ENCODE data around the gene SOX6. TPM values are rescaled to one million over a fixed set of nuclear protein-coding genes. Genes with fewer than 3 reads are reported as not detected.

The SOX6 gene
- polyA plus RNA-seq, 1 of the 3 experiments (the other 2 are of a cell fraction): 0.03 TPM

DNA sequence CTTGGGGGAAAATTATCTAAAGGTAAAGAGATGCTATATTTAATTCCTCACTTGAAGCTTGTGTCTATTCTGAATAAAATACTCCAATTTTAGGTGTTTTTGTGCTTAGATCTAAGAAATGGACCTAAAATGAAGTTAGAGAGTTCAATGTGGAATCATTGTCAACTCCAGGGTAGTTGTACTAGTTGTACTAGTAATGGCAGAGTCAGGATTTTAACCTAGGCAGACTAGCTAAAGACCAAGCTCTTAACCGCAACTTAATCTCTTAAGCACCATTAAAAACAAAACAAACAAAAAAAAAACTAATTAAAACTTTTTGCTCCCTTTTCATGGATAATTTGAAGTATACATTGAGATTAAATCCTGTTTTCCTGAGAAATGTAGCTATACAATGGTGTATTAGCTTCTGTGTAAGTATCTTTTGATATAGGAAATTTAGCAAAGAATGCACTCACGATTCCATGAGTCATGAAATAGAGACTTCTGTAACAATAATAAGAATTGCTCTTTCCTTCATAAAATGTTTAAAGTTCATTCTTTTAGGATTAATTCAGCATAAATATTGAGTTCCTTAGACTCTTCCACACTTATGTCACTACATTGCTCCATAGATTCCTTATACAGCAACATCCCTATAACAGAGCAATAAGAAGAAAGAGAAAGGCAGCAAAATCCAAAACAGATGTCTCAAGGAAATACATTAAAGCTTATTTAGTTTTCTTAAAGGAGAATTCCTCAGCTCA, 26.5 kb upstream of the SOX6 start:
- H3F3A ChIP-seq (replicated peaks; ENCODE audit: insufficient read depth): peaks cover 8% of the 10 kb centered on the region
- no peaks in the 10 kb centered on the region for H3K79me2 ChIP-seq (ENCODE audit: insufficient read depth)
- 59% methylated on average over 2 of the region's 2 CpGs for WGBS (ENCODE audit: low lambda C conversion rate)
- H3K4me2 ChIP-seq: no peak overlapping the region
- H3K9me3 ChIP-seq: no peaks in the 10 kb centered on the region
- DNase-seq: no peak
- no peak overlapping the region for H2AFZ ChIP-seq (ENCODE audit: low read depth)
- H3K27ac ChIP-seq (ENCODE audit: low read depth in 2 of 2, low read length in 1 of 2): peak overlapping the region in 1 of 2 experiments; percentile 37; a peak in 3 of 4 replicates
- TF ChIP-seq GATA2 (CRISPR knock-in tag; IDR thresholded peaks at IDR 0.05): no peak
- TF ChIP-seq, protein P1, sequence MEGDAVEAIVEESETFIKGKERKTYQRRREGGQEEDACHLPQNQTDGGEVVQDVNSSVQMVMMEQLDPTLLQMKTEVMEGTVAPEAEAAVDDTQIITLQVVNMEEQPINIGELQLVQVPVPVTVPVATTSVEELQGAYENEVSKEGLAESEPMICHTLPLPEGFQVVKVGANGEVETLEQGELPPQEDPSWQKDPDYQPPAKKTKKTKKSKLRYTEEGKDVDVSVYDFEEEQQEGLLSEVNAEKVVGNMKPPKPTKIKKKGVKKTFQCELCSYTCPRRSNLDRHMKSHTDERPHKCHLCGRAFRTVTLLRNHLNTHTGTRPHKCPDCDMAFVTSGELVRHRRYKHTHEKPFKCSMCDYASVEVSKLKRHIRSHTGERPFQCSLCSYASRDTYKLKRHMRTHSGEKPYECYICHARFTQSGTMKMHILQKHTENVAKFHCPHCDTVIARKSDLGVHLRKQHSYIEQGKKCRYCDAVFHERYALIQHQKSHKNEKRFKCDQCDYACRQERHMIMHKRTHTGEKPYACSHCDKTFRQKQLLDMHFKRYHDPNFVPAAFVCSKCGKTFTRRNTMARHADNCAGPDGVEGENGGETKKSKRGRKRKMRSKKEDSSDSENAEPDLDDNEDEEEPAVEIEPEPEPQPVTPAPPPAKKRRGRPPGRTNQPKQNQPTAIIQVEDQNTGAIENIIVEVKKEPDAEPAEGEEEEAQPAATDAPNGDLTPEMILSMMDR (IDR thresholded peaks at IDR 0.05): no peak
- no peak for TF ChIP-seq EP300 (IDR thresholded peaks at IDR 0.05; ENCODE audit: borderline replicate concordance in 1 of 2, low read depth in 1 of 2, low read length in 1 of 2)
- TF ChIP-seq NRF1 (IDR thresholded peaks at IDR 0.05; ENCODE audit: low read depth, low read length): no peak
- TF ChIP-seq FOSL2 (IDR thresholded peaks at IDR 0.05; ENCODE audit: borderline replicate concordance, low read depth): no peak
- TF ChIP-seq, protein P2, sequence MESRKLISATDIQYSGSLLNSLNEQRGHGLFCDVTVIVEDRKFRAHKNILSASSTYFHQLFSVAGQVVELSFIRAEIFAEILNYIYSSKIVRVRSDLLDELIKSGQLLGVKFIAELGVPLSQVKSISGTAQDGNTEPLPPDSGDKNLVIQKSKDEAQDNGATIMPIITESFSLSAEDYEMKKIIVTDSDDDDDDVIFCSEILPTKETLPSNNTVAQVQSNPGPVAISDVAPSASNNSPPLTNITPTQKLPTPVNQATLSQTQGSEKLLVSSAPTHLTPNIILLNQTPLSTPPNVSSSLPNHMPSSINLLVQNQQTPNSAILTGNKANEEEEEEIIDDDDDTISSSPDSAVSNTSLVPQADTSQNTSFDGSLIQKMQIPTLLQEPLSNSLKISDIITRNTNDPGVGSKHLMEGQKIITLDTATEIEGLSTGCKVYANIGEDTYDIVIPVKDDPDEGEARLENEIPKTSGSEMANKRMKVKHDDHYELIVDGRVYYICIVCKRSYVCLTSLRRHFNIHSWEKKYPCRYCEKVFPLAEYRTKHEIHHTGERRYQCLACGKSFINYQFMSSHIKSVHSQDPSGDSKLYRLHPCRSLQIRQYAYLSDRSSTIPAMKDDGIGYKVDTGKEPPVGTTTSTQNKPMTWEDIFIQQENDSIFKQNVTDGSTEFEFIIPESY (IDR thresholded peaks at IDR 0.05; ENCODE audit: borderline replicate concordance, low read depth): no peak
- TF ChIP-seq, protein P3, sequence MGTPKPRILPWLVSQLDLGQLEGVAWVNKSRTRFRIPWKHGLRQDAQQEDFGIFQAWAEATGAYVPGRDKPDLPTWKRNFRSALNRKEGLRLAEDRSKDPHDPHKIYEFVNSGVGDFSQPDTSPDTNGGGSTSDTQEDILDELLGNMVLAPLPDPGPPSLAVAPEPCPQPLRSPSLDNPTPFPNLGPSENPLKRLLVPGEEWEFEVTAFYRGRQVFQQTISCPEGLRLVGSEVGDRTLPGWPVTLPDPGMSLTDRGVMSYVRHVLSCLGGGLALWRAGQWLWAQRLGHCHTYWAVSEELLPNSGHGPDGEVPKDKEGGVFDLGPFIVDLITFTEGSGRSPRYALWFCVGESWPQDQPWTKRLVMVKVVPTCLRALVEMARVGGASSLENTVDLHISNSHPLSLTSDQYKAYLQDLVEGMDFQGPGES (IDR thresholded peaks at IDR 0.05; ENCODE audit: low read depth, low read length): no peak
- no peak for TF ChIP-seq TAF1 (IDR thresholded peaks at IDR 0.05; ENCODE audit: borderline replicate concordance, low read depth, low read length)
- TF ChIP-seq ELF1 (IDR thresholded peaks at IDR 0.05): no peak
- TF ChIP-seq, protein P4, sequence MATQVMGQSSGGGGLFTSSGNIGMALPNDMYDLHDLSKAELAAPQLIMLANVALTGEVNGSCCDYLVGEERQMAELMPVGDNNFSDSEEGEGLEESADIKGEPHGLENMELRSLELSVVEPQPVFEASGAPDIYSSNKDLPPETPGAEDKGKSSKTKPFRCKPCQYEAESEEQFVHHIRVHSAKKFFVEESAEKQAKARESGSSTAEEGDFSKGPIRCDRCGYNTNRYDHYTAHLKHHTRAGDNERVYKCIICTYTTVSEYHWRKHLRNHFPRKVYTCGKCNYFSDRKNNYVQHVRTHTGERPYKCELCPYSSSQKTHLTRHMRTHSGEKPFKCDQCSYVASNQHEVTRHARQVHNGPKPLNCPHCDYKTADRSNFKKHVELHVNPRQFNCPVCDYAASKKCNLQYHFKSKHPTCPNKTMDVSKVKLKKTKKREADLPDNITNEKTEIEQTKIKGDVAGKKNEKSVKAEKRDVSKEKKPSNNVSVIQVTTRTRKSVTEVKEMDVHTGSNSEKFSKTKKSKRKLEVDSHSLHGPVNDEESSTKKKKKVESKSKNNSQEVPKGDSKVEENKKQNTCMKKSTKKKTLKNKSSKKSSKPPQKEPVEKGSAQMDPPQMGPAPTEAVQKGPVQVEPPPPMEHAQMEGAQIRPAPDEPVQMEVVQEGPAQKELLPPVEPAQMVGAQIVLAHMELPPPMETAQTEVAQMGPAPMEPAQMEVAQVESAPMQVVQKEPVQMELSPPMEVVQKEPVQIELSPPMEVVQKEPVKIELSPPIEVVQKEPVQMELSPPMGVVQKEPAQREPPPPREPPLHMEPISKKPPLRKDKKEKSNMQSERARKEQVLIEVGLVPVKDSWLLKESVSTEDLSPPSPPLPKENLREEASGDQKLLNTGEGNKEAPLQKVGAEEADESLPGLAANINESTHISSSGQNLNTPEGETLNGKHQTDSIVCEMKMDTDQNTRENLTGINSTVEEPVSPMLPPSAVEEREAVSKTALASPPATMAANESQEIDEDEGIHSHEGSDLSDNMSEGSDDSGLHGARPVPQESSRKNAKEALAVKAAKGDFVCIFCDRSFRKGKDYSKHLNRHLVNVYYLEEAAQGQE (IDR thresholded peaks at IDR 0.05; ENCODE audit: low read depth, low read length): no peak
- TF ChIP-seq MXI1 (IDR thresholded peaks at IDR 0.05; ENCODE audit: low read depth, low read length): no peak
- TF ChIP-seq, protein P5, sequence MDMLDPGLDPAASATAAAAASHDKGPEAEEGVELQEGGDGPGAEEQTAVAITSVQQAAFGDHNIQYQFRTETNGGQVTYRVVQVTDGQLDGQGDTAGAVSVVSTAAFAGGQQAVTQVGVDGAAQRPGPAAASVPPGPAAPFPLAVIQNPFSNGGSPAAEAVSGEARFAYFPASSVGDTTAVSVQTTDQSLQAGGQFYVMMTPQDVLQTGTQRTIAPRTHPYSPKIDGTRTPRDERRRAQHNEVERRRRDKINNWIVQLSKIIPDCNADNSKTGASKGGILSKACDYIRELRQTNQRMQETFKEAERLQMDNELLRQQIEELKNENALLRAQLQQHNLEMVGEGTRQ (IDR thresholded peaks at IDR 0.05; ENCODE audit: borderline replicate concordance, low read depth, low read length): no peak
- TF ChIP-seq POLR2AphosphoS5 (IDR thresholded peaks at IDR 0.05; ENCODE audit: low read depth, low read length): no peak
- no peak for TF ChIP-seq RAD21 (IDR thresholded peaks at IDR 0.05; ENCODE audit: low read length)
- H3K9ac ChIP-seq: no peak overlapping the region
- H3K27me3 ChIP-seq (ENCODE audit: insufficient read depth): no peaks in the 10 kb centered on the region
- H3K9me2 ChIP-seq: no peaks in the 10 kb centered on the region
- ChIA-PET POLR2A (no interaction called here), CTCF (no interaction called here)
- no peak overlapping the region for H3K4me3 ChIP-seq (ENCODE audit: low read depth in 2 of 2, low read length in 1 of 2)
- no peaks in the 10 kb centered on the region for H3K36me3 ChIP-seq (replicated peaks in 1 of 2; ENCODE audit: control insufficient read depth in 1 of 2, insufficient read depth in 2 of 2, low read length in 1 of 2)
- H4K20me1 ChIP-seq (ENCODE audit: insufficient read depth): no peaks in the 10 kb centered on the region
- peaks cover 0 to 5% of the 10 kb centered on the region in 2 experiments; a peak in 1 of 4 replicates for H3K4me1 ChIP-seq (ENCODE audit: control insufficient read depth in 1 of 2, insufficient read depth in 2 of 2, low read depth in 1 of 2, low read length in 1 of 2)

All from SK-N-SH (cell line).